ENCODE results near the gene SEMA3C. TPM values are rescaled to one million over a fixed set of nuclear protein-coding genes. Genes with fewer than 3 reads are reported as not detected.
"Not testable (repeated sequence)": the region's sequence is repeated elsewhere in the genome, so short reads cannot be mapped to it uniquely, and the experiment has no call there.

SEMA3C gene
- total RNA-seq, 1 donor from 2014 or later = 66.9 TPM

DNA sequence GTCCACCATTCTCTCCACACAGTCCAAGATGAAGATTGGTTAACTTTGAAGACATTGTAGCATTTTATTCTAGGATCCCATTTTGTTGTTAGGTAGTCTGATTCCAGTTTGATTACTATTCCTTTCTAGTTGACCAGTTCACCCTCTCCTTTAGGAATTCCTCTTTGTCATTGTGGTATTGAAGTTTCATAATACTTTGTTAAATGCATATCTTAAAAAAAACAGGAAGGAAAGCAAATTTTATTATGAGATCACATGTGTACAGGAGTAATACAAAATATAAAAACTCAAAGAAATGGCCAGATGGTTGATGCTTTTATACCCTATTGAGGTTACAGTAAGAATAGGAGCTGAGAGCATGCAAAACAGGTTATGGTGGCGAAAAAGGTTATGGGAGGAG lies 15.5 kb upstream of the SEMA3C start:
- no peak for DNase-seq
- ATAC-seq (ENCODE audit: poor library complexity) = no peak
- intact Hi-C loops (cut with DNase I) = no loop called here

GRCh38 chr7:80932536-80932935 lies 13.7 kb upstream of the SEMA3C start:
- ATAC-seq (ENCODE audit: poor library complexity) = no peak
- no peak for DNase-seq
- intact Hi-C loops (cut with DNase I) = no loop called here

DNA sequence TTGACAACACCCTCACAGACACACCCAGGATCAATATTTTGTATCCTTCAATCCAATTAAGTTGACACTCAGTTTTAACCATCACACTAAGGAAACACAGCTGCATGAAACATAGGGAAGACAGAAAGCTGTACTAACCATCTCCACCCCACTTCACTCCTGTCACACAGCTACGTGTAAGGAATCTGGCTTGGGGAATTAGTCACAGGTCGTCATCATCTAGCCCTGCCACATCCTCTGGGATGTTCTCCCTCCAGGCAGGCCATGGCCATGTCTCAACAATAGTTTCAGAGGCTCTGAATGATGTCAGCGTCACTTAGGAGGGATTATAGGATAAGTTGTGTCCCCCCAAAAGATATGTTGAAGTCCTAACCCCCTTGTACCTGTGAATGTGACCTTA lies 10.8 kb upstream of the SEMA3C start:
- intact Hi-C loops (cut with DNase I) = loop anchor here (10.0 kb wide), 2 partner anchors 135 to 325 kb away; no protein-coding TSS in a partner anchor
- no peak for ATAC-seq (ENCODE audit: poor library complexity)

GRCh38 chr7:80926955-80927354 lies 8.1 kb upstream of the SEMA3C start:
- not testable (repeated sequence) for ATAC-seq (ENCODE audit: poor library complexity); DNase-seq
- intact Hi-C loops (cut with DNase I) = loop anchor here (10.0 kb wide), 2 partner anchors 138 to 328 kb away; no protein-coding TSS in a partner anchor

More for the DNA sequence above, 10.8 kb upstream of the SEMA3C start:
- DNase-seq = no peak

DNA sequence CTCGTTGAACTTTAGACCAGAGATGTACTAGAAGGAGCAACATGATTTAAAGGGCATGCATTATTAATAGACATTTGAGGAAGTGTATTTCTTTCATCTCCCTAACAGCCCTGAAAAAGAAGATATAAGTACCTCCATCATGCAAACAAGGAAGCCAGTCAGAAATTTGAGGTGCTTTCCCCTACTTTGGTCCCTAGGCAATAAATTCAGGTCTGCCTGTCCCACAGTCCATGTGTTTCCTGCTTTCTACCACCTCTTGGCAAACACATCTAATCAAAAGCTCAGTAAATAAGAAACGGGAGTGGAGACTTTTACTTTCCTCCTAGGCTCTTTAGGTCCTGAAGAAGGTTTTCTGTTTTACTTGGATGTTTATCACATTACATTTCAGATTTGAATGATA lies 5.2 kb upstream of the SEMA3C start:
- no peak for ATAC-seq (ENCODE audit: poor library complexity)
- DNase-seq = no peak
- intact Hi-C loops (cut with DNase I) = loop anchor here (10.0 kb wide), 2 partner anchors 141 to 331 kb away; no protein-coding TSS in a partner anchor

GRCh38 chr7:80923211-80923612 lies 4.4 kb upstream of the SEMA3C start:
- ATAC-seq (ENCODE audit: poor library complexity) (no peak), DNase-seq (no peak)
- intact Hi-C loops (cut with DNase I) = loop anchor here (10.0 kb wide), 2 partner anchors 142 to 332 kb away; no protein-coding TSS in a partner anchor

- DNase-seq (no peak), ATAC-seq (ENCODE audit: poor library complexity) (no peak)
- intact Hi-C loops (cut with DNase I) = loop anchor here (10.0 kb wide), 2 partner anchors 142 to 332 kb away; no protein-coding TSS in a partner anchor
Measured at GRCh38 chr7:80922253-80923049, 3.6 kb upstream of the SEMA3C start.

DNA sequence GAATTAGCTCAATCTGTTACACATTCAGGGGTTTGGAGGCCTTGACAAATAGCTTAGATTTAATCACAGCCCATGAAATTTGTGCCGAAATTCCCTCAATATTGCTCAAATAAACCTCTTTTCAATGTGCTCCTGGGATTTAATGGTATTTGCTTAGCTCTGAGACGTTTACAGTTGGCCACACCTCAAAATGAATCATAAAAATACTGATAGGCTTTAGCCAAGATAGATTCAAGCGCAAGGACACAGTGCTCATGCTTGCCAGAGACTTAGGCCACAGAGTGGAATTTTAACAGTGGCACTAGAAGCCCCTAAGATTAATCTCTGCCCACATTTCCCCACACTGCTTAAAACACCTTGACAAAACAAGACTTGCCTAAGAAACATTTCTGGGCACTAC lies 2.3 kb upstream of the SEMA3C start:
- intact Hi-C loops (cut with DNase I) = loop anchor here (10.0 kb wide), 2 partner anchors 144 to 334 kb away; no protein-coding TSS in a partner anchor
- DNase-seq (no peak), ATAC-seq (ENCODE audit: poor library complexity) (no peak)

GRCh38 chr7:80918399-80918798 lies 452 bp downstream of the SEMA3C start:
- intact Hi-C loops (cut with DNase I) = loop anchor here (10.0 kb wide), 2 partner anchors 214 to 536 kb away; no protein-coding TSS in a partner anchor
- DNase-seq = no peak
- ATAC-seq (ENCODE audit: poor library complexity) = peak; percentile 16

DNA sequence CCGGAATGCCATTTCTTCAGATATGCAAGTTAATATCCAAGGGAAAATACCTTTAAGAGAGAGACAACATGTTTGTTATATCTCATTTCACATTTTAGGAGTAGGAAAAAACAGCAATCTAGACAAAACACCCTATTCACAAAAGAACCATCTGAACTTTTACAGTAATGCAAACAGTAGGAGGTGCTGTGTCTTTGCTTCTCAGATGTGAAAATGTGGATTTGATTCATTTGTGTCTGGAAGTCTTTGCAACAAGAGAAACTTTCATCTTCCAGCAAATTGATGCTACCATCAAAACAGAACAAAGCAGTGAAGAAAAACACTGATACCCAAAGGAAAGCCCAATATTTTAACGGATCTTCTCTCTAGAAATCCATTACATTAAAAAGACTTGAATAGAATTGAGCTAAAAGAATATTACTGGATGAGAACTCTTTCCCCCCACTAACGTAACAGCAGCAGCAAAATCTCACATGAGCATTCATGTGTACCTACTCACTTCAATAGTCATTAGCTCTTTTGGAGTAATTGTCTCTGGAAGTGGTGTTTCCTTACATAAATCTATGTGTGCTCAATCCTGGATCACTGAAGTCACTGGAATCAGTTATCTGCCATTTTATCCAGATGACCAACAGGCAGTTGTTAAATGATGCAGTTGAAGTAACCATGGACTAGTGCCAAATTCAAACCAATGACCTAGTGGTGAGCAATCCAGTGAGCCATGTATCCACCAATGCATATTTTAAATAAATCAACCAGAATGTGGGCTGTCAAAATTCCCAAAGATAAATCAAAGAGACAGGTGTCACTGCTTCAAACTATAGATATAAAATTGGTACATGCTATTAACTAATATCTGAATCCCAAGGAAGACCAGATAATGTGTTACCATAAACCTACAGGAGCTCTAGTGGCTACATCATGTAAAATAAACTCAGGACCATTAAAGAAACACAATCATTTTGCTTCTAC lies 1.8 kb downstream of the SEMA3C start:
- intact Hi-C loops (cut with DNase I) = loop anchor here (10.0 kb wide), 2 partner anchors 212 to 538 kb away; no protein-coding TSS in a partner anchor
- DNase-seq = no peak
- ATAC-seq (ENCODE audit: poor library complexity) = no peak

- ATAC-seq (ENCODE audit: poor library complexity) (peak; percentile 73), DNase-seq (no peak)
- intact Hi-C loops (cut with DNase I) = loop anchor here (10.0 kb wide), 2 partner anchors 205 to 545 kb away; no protein-coding TSS in a partner anchor
Measured at GRCh38 chr7:80910228-80910627, 8.6 kb downstream of the SEMA3C start.

- ATAC-seq (ENCODE audit: poor library complexity) (no peak), DNase-seq (no peak)
- intact Hi-C loops (cut with DNase I) = no loop called here
Measured at GRCh38 chr7:80908360-80908797, 10.5 kb downstream of the SEMA3C start.

- intact Hi-C loops (cut with DNase I) = no loop called here
- ATAC-seq (ENCODE audit: poor library complexity) (no peak), DNase-seq (no peak)
Measured at GRCh38 chr7:80907612-80908011, 11.2 kb downstream of the SEMA3C start.

GRCh38 chr7:80907141-80907601 lies 11.7 kb downstream of the SEMA3C start:
- intact Hi-C loops (cut with DNase I) = no loop called here
- no peak for DNase-seq
- no peak for ATAC-seq (ENCODE audit: poor library complexity)

- DNase-seq = no peak
- ATAC-seq (ENCODE audit: poor library complexity) = no peak
- intact Hi-C loops (cut with DNase I) = no loop called here
Measured at GRCh38 chr7:80905334-80905733, 13.5 kb downstream of the SEMA3C start.

DNA sequence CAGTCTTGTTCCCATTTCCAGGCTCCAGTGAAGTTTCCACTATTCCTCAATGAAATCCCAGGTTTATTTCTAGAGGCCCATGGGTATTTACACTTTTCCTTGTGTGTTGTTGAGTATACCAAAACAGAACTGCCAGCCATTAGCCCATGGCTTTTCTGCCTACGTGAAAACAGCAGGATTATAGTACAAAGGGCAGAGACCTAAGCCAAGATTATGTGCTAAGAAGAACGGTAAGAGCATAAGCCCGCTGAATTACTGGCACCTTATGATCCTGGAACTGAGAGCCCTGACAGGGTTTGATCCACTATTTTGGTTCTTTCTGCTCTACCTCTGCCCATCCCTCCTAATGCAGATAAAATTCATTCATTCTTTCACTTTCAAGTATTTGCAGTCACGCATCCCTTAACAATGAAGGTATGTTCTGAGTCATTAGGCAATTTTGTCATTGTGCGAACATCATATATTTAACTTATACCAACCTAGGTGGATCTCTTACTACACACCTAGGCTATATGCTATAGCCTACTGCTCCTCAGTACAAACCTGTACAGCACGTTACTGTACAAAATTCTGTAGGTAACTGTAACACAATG lies 16.0 kb downstream of the SEMA3C start:
- no peak for ATAC-seq (ENCODE audit: poor library complexity)
- intact Hi-C loops (cut with DNase I) = no loop called here
- DNase-seq = no peak

DNA sequence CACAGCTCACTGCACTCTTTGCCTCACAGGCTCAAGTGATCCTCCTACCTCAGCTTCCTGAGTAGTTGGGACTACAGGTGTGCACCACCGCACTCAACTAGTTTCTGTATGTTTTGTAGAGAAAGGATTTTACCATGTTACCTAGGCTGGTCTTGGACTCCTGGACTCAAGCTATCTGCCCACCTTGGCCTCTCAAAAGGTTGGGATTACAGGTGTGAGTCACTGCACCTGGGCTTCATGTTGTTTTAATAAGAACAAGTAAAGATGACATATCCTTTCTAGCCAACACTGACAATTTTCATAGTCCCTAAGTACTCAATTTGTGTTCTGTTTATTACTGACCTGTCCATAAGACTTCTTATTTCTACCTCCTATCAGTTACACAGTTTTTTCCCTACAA lies 16.8 kb downstream of the SEMA3C start:
- no peak for DNase-seq
- intact Hi-C loops (cut with DNase I) = no loop called here
- ATAC-seq (ENCODE audit: poor library complexity) = no peak
